Measurements from ENCODE around the gene VLDLR. TPM values are rescaled to one million over a fixed set of nuclear protein-coding genes. Genes with fewer than 3 reads are reported as not detected.

The VLDLR gene
- total RNA-seq, 1 donor from 2014 or later, result 28.8 TPM

GRCh38 chr9:2623288-2624050 lies 1.9 kb downstream of the VLDLR start:
- H3K27ac Mint-ChIP-seq (ENCODE audit: unreplicated experiment), result peak overlapping the region; percentile 8
- peak; percentile 51 for DNase-seq
- H3K36me3 Mint-ChIP-seq (ENCODE audit: unreplicated experiment), result peaks cover 3% of the 10 kb centered on the region
- no peak for TF ChIP-seq CTCF (IDR thresholded peaks at IDR 0.05; ENCODE audit: partially characterized antibody, unreplicated experiment)
- peak overlapping the region; percentile 96 for H3K4me3 Mint-ChIP-seq (ENCODE audit: unreplicated experiment)
- peaks cover 8% of the 10 kb centered on the region for H3K9me3 Mint-ChIP-seq (ENCODE audit: unreplicated experiment)
- peaks cover 7% of the 10 kb centered on the region for H3K4me1 Mint-ChIP-seq (ENCODE audit: low read depth, unreplicated experiment)
- H3K27me3 Mint-ChIP-seq (ENCODE audit: unreplicated experiment), result peaks cover 10% of the 10 kb centered on the region

GRCh38 chr9:2624051-2624682 lies 2.6 kb downstream of the VLDLR start:
- DNase-seq, result no peak
- H3K4me3 Mint-ChIP-seq (ENCODE audit: unreplicated experiment), result peak overlapping the region; percentile 96
- H3K27me3 Mint-ChIP-seq (ENCODE audit: unreplicated experiment), result peaks cover 10% of the 10 kb centered on the region
- H3K4me1 Mint-ChIP-seq (ENCODE audit: low read depth, unreplicated experiment), result peaks cover 7% of the 10 kb centered on the region
- H3K36me3 Mint-ChIP-seq (ENCODE audit: unreplicated experiment), result peaks cover 3% of the 10 kb centered on the region
- no peak overlapping the region for H3K27ac Mint-ChIP-seq (ENCODE audit: unreplicated experiment)
- no peak for TF ChIP-seq CTCF (IDR thresholded peaks at IDR 0.05; ENCODE audit: partially characterized antibody, unreplicated experiment)
- H3K9me3 Mint-ChIP-seq (ENCODE audit: unreplicated experiment), result peaks cover 10% of the 10 kb centered on the region

GRCh38 chr9:2625427-2625826 lies 3.8 kb downstream of the VLDLR start:
- no peak for TF ChIP-seq CTCF (IDR thresholded peaks at IDR 0.05; ENCODE audit: partially characterized antibody, unreplicated experiment)
- DNase-seq, result no peak
- Mint-ChIP-seq H3K27me3 (ENCODE audit: unreplicated experiment) (peaks cover 10% of the 10 kb centered on the region), H3K36me3 (ENCODE audit: unreplicated experiment) (peaks cover 3% of the 10 kb centered on the region), H3K4me1 (ENCODE audit: low read depth, unreplicated experiment) (peaks cover 5% of the 10 kb centered on the region), H3K9me3 (ENCODE audit: unreplicated experiment) (peaks cover 10% of the 10 kb centered on the region), H3K27ac (ENCODE audit: unreplicated experiment) (no peak overlapping the region), H3K4me3 (ENCODE audit: unreplicated experiment) (no peak overlapping the region)

- Mint-ChIP-seq H3K36me3 (ENCODE audit: unreplicated experiment) (peaks cover 3% of the 10 kb centered on the region), H3K4me3 (ENCODE audit: unreplicated experiment) (no peak overlapping the region), H3K27ac (ENCODE audit: unreplicated experiment) (no peak overlapping the region), H3K9me3 (ENCODE audit: unreplicated experiment) (peaks cover 5% of the 10 kb centered on the region), H3K27me3 (ENCODE audit: unreplicated experiment) (peaks cover 3% of the 10 kb centered on the region), H3K4me1 (ENCODE audit: low read depth, unreplicated experiment) (peaks cover 7% of the 10 kb centered on the region)
- no peak for TF ChIP-seq CTCF (IDR thresholded peaks at IDR 0.05; ENCODE audit: partially characterized antibody, unreplicated experiment)
- no peak for DNase-seq
Observed at GRCh38 chr9:2628919-2629318, 7.3 kb downstream of the VLDLR start.

- Mint-ChIP-seq H3K27ac (ENCODE audit: unreplicated experiment) (no peak overlapping the region), H3K4me1 (ENCODE audit: low read depth, unreplicated experiment) (peaks cover 11% of the 10 kb centered on the region), H3K27me3 (ENCODE audit: unreplicated experiment) (peaks cover 3% of the 10 kb centered on the region), H3K36me3 (ENCODE audit: unreplicated experiment) (no peaks in the 10 kb centered on the region), H3K4me3 (ENCODE audit: unreplicated experiment) (no peak overlapping the region), H3K9me3 (ENCODE audit: unreplicated experiment) (peaks cover 3% of the 10 kb centered on the region)
- no peak for DNase-seq
- no peak for TF ChIP-seq CTCF (IDR thresholded peaks at IDR 0.05; ENCODE audit: partially characterized antibody, unreplicated experiment)
Observed at GRCh38 chr9:2630158-2630557, 8.6 kb downstream of the VLDLR start.
